ENCODE results near the gene KDM5B.

Gene KDM5B

DNA sequence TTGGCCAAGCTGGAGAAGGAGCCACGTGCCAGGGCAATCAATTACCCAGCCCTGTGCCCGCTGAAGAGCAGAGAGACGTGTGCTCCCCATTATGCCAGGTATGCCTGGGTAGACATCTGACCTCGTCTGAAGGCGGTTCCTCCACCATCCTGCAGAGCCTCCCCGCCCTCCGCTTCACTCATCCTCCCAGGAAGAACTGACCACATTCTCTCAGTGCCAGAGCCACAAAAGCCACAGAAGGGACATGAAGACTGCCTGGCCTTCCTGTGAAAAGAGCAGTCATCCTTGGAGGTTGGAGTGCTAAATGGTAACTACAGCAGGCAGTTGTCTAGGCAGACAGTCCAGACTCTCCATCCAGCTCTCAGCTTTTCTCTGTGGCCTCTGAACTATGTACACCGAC is 109.9 kb downstream of the KDM5B start:
- Histone ChIP-seq H3K27ac (ENCODE audit: low read depth, low read length) (no peak overlapping the region), H3K9me3 (ENCODE audit: control insufficient read depth, insufficient read depth, low read length) (no peaks in the 10 kb centered on the region), H3K4me3 (ENCODE audit: low read depth, low read length) (no peak overlapping the region), H3K36me3 (ENCODE audit: control insufficient read depth, insufficient read depth, low read length) (no peaks in the 10 kb centered on the region), H3K9ac (ENCODE audit: low read depth, low read length) (no peak overlapping the region), H3K4me1 (ENCODE audit: control insufficient read depth, insufficient read depth, low read length) (no peaks in the 10 kb centered on the region), H3K27me3 (ENCODE audit: control insufficient read depth, insufficient read depth, low read length) (no peaks in the 10 kb centered on the region)

DNA sequence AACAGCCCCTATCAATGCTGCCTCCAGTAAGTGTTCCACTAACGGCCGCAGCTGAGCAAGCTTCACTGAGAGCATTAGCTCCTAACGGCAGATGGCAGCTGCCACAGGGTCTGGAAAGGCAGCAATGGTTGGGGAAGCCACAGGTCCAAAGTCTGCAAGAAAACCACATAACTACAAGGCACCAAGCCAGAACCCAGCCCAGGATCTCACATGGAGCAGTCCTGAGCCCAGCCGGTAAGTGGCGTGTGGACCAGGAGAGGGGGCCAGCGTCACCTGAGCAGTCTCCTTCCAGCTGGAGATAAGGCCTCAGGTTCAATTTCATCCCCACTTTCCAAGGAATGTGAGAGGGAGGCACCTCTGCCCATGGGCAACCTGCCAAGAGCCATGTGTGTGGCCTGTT is 111.2 kb downstream of the KDM5B start:
- Histone ChIP-seq H3K36me3 (ENCODE audit: control insufficient read depth, insufficient read depth, low read length) (no peaks in the 10 kb centered on the region), H3K4me1 (ENCODE audit: control insufficient read depth, insufficient read depth, low read length) (no peaks in the 10 kb centered on the region), H3K9ac (ENCODE audit: low read depth, low read length) (no peak overlapping the region), H3K27ac (ENCODE audit: low read depth, low read length) (no peak overlapping the region), H3K27me3 (ENCODE audit: control insufficient read depth, insufficient read depth, low read length) (no peaks in the 10 kb centered on the region), H3K9me3 (ENCODE audit: control insufficient read depth, insufficient read depth, low read length) (no peaks in the 10 kb centered on the region), H3K4me3 (ENCODE audit: low read depth, low read length) (no peak overlapping the region)

GRCh38 chr1:202694314-202694713 is 113.9 kb downstream of the KDM5B start:
- no peaks in the 10 kb centered on the region for H3K36me3 ChIP-seq (ENCODE audit: control insufficient read depth, insufficient read depth, low read length)
- no peak overlapping the region for H3K9ac ChIP-seq (ENCODE audit: low read depth, low read length)
- H3K4me1 ChIP-seq (ENCODE audit: control insufficient read depth, insufficient read depth, low read length): no peaks in the 10 kb centered on the region
- H3K27me3 ChIP-seq (ENCODE audit: control insufficient read depth, insufficient read depth, low read length): no peaks in the 10 kb centered on the region
- H3K9me3 ChIP-seq (ENCODE audit: control insufficient read depth, insufficient read depth, low read length): no peaks in the 10 kb centered on the region
- H3K27ac ChIP-seq (ENCODE audit: low read depth, low read length): no peak overlapping the region
- no peak overlapping the region for H3K4me3 ChIP-seq (ENCODE audit: low read depth, low read length)

DNA sequence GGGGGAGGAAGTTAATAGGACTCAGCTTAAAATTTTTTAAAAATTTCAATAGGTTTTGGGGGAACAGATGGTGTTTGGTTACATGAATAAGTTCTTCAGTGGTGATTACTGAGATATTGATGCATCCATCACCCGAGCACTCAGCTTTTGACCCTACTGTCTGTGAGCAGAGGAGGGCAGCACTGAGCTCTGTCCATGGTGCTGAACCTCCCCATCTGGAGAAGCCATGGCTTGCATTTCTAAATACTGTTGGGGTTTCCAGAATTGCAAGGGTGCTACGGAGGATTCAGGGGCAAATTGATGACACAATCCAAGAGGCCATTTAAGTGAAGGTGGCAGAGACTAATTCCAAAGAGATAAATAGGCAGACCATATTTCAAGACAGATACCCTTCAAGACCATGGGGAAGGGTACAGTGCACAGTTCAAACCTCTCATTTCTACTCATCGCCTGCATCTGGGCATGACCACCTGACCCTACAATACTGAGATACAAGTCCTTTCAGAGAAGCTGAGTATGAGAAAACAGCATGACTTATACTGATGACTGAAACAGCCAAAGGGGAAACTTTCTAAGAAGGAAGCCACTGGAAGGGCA is 115.2 kb downstream of the KDM5B start:
- no peaks in the 10 kb centered on the region for H3K36me3 ChIP-seq (ENCODE audit: control insufficient read depth, insufficient read depth, low read length)
- no peaks in the 10 kb centered on the region for H3K27me3 ChIP-seq (ENCODE audit: control insufficient read depth, insufficient read depth, low read length)
- H3K27ac ChIP-seq (ENCODE audit: low read depth, low read length): no peak overlapping the region
- no peak overlapping the region for H3K4me3 ChIP-seq (ENCODE audit: low read depth, low read length)
- H3K4me1 ChIP-seq (ENCODE audit: control insufficient read depth, insufficient read depth, low read length): no peaks in the 10 kb centered on the region
- H3K9me3 ChIP-seq (ENCODE audit: control insufficient read depth, insufficient read depth, low read length): no peaks in the 10 kb centered on the region
- no peak overlapping the region for H3K9ac ChIP-seq (ENCODE audit: low read depth, low read length)

DNA sequence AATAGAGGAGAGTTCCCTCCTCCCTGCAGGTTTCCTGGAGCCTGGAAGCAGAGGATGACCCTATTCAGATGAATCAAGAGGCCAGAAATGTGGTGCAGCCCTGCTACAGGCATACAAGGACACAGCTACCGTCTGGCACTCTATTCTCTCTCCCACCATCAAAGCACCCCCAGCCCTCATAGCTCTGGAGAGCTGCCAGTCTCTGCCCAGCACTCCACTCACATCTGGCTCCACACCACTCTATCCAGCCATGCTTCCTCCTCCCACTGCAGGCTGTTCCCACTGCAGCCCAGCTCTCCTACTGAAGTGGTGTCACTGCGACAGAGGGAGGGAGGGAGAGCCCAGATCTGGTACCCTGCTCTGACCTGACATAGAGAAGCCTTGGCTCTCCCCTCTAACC is 116.4 kb downstream of the KDM5B start:
- Histone ChIP-seq H3K27me3 (ENCODE audit: control insufficient read depth, insufficient read depth, low read length) (no peaks in the 10 kb centered on the region), H3K9ac (ENCODE audit: low read depth, low read length) (no peak overlapping the region), H3K4me3 (ENCODE audit: low read depth, low read length) (no peak overlapping the region), H3K4me1 (ENCODE audit: control insufficient read depth, insufficient read depth, low read length) (no peaks in the 10 kb centered on the region), H3K27ac (ENCODE audit: low read depth, low read length) (no peak overlapping the region), H3K9me3 (ENCODE audit: control insufficient read depth, insufficient read depth, low read length) (no peaks in the 10 kb centered on the region), H3K36me3 (ENCODE audit: control insufficient read depth, insufficient read depth, low read length) (no peaks in the 10 kb centered on the region)

GRCh38 chr1:202689493-202690342 is 118.5 kb downstream of the KDM5B start:
- no peak overlapping the region for H3K27ac ChIP-seq (ENCODE audit: low read depth, low read length)
- H3K27me3 ChIP-seq (ENCODE audit: control insufficient read depth, insufficient read depth, low read length): no peaks in the 10 kb centered on the region
- no peaks in the 10 kb centered on the region for H3K9me3 ChIP-seq (ENCODE audit: control insufficient read depth, insufficient read depth, low read length)
- H3K4me3 ChIP-seq (ENCODE audit: low read depth, low read length): no peak overlapping the region
- no peaks in the 10 kb centered on the region for H3K36me3 ChIP-seq (ENCODE audit: control insufficient read depth, insufficient read depth, low read length)
- H3K4me1 ChIP-seq (ENCODE audit: control insufficient read depth, insufficient read depth, low read length): no peaks in the 10 kb centered on the region
- no peak overlapping the region for H3K9ac ChIP-seq (ENCODE audit: low read depth, low read length)

GRCh38 chr1:202689082-202689481 is 119.1 kb downstream of the KDM5B start:
- Histone ChIP-seq H3K36me3 (ENCODE audit: control insufficient read depth, insufficient read depth, low read length) (no peaks in the 10 kb centered on the region), H3K9me3 (ENCODE audit: control insufficient read depth, insufficient read depth, low read length) (no peaks in the 10 kb centered on the region), H3K4me1 (ENCODE audit: control insufficient read depth, insufficient read depth, low read length) (no peaks in the 10 kb centered on the region), H3K27ac (ENCODE audit: low read depth, low read length) (no peak overlapping the region), H3K4me3 (ENCODE audit: low read depth, low read length) (no peak overlapping the region), H3K9ac (ENCODE audit: low read depth, low read length) (no peak overlapping the region), H3K27me3 (ENCODE audit: control insufficient read depth, insufficient read depth, low read length) (no peaks in the 10 kb centered on the region)

DNA sequence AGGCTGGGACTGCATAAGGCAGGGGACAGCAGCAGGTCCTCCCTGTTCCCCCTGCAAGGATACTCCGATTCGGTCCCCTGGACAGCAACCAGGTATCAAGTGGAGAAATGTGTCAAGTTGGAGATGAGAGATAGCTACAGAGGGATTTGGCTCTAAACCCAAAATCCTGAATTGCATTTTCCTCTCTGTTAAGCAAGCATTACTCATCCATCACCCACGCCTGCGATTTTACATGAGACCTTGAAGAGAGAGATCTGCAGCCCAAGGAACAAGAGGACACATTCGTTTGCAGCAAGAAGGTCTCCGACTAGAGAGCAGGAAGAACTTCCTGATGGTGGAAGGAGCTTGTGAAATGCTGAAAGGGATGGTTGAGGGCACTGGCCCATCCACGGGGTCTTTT is 119.8 kb downstream of the KDM5B start:
- H3K27ac ChIP-seq (ENCODE audit: low read depth, low read length): no peak overlapping the region
- no peaks in the 10 kb centered on the region for H3K4me1 ChIP-seq (ENCODE audit: control insufficient read depth, insufficient read depth, low read length)
- H3K36me3 ChIP-seq (ENCODE audit: control insufficient read depth, insufficient read depth, low read length): no peaks in the 10 kb centered on the region
- no peaks in the 10 kb centered on the region for H3K27me3 ChIP-seq (ENCODE audit: control insufficient read depth, insufficient read depth, low read length)
- no peaks in the 10 kb centered on the region for H3K9me3 ChIP-seq (ENCODE audit: control insufficient read depth, insufficient read depth, low read length)
- no peak overlapping the region for H3K9ac ChIP-seq (ENCODE audit: low read depth, low read length)
- H3K4me3 ChIP-seq (ENCODE audit: low read depth, low read length): no peak overlapping the region

DNA sequence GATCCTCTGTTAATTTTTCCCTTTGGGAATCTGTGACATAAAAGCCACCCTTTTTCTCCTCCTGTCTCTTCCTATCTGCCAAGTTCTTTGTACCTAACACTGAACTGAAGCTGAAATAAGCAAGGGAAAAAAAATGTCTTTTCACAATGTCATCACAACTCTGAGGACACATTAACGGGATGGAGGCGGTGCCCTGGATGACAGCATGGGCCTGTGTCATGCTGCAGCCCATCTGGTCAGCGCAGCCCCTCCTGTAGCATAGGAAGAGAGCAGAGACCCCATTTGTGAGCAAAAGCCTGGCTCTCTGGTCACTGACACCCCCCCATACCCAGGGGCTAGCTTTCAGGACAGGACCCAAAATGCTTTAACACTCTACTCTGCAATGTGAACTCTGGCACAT is 120.4 kb downstream of the KDM5B start:
- no peak overlapping the region for H3K9ac ChIP-seq (ENCODE audit: low read depth, low read length)
- H3K27ac ChIP-seq (ENCODE audit: low read depth, low read length): no peak overlapping the region
- no peak overlapping the region for H3K4me3 ChIP-seq (ENCODE audit: low read depth, low read length)
- no peaks in the 10 kb centered on the region for H3K4me1 ChIP-seq (ENCODE audit: control insufficient read depth, insufficient read depth, low read length)
- H3K36me3 ChIP-seq (ENCODE audit: control insufficient read depth, insufficient read depth, low read length): no peaks in the 10 kb centered on the region
- H3K9me3 ChIP-seq (ENCODE audit: control insufficient read depth, insufficient read depth, low read length): no peaks in the 10 kb centered on the region
- H3K27me3 ChIP-seq (ENCODE audit: control insufficient read depth, insufficient read depth, low read length): no peaks in the 10 kb centered on the region

DNA sequence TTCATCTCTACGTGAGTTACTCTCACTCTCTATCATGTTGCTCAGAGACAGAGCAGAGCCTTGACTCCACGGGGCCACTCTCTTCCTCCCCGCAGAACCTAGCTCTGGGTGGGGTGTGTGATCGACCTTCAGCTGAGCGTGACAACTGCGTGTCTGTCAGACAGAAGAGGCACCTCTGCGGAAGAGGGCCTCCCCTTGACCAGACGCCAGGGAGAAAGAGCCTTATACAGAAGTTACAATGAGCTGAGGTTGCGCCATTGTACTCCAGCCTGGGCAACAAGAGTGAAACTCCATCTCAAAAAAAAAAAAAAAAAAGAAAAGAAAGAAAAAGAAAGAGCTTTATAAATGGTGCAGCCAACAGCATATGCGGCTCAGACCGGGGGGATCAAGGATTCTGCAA is 120.9 kb downstream of the KDM5B start:
- no peaks in the 10 kb centered on the region for H3K9me3 ChIP-seq (ENCODE audit: control insufficient read depth, insufficient read depth, low read length)
- H3K4me1 ChIP-seq (ENCODE audit: control insufficient read depth, insufficient read depth, low read length): no peaks in the 10 kb centered on the region
- H3K36me3 ChIP-seq (ENCODE audit: control insufficient read depth, insufficient read depth, low read length): no peaks in the 10 kb centered on the region
- H3K9ac ChIP-seq (ENCODE audit: low read depth, low read length): no peak overlapping the region
- no peak overlapping the region for H3K4me3 ChIP-seq (ENCODE audit: low read depth, low read length)
- no peaks in the 10 kb centered on the region for H3K27me3 ChIP-seq (ENCODE audit: control insufficient read depth, insufficient read depth, low read length)
- H3K27ac ChIP-seq (ENCODE audit: low read depth, low read length): no peak overlapping the region

DNA sequence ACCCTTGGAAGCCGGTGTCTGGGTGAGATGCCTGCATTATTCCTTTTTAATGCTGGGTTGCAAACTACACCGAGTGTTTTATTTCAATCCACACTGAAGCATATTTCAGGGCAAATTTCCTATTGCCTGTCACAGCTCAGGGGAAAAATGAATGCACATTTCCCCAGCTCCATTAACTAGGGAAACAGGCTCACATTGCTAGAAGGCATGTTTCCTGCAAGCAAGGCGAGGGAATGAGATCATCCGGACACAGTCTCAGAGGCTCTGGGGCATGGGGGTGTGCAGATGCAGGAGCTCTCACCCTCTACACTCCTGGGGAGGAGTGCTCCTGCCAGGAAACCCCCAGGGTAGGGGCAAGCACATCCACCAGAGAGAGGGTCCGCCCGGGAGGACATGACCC is 122.6 kb downstream of the KDM5B start:
- Histone ChIP-seq H3K9me3 (ENCODE audit: control insufficient read depth, insufficient read depth, low read length) (no peaks in the 10 kb centered on the region), H3K4me3 (ENCODE audit: low read depth, low read length) (no peak overlapping the region), H3K4me1 (ENCODE audit: control insufficient read depth, insufficient read depth, low read length) (no peaks in the 10 kb centered on the region; the same call in 1 of the 2 replicates), H3K27me3 (ENCODE audit: control insufficient read depth, insufficient read depth, low read length) (no peaks in the 10 kb centered on the region), H3K27ac (ENCODE audit: low read depth, low read length) (no peak overlapping the region), H3K36me3 (ENCODE audit: control insufficient read depth, insufficient read depth, low read length) (no peaks in the 10 kb centered on the region), H3K9ac (ENCODE audit: low read depth, low read length) (no peak overlapping the region)

Measured in HUES48 (cell line).